HG02981 (cell line): ENCODE results near the gene QKI.

Experiments
- ATAC-seq: cut with Tn5 transposase; IDR thresholded peaks from one replicate; pipeline ENCODE4 v1.9.1; 2021; ENCODE audit warnings: mild to moderate bottlenecking, moderate library complexity; ENCODE audit not compliant: unreplicated experiment

Gene QKI

DNA sequence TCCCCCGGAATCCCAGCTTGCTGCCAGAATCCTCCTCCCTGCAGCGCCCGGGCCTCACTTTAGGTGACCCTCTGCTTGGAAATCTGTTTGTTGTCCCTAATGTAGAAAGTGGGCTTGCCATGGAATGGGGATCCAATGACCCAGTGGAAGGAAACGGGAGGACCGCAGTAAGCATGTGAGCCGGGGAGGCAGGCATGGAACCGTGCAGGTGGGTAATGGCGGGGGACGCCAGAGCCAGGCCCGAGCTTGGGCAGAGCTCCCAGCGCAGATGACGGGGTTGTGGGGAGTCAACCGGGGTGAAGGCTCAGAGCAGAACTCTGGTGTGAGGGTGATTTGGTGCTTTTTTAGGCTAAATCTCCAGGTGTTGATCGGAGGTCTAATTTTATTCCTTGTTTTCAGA is 188.3 kb downstream of the QKI start:
- no peak for ATAC-seq

DNA sequence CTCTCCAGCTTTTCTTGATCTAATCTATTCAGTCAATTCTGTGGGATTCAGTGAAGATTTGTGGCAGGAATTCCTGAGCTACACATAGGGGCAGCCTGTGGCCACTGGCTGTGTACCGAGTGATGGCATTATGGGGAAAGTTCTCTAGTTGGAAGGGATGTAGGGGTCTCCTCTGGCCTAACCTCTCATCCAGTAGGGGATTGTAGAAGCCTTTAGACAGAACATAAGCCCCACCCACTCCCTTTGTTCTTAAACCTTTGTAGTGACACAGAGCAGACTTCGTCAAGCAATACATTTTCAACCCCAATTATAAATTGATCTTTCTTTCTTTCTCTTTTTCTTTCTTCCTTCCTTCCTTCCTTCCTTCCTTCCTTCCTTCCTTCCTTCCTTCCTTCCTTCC is 188.9 kb downstream of the QKI start:
- ATAC-seq = no peak

DNA sequence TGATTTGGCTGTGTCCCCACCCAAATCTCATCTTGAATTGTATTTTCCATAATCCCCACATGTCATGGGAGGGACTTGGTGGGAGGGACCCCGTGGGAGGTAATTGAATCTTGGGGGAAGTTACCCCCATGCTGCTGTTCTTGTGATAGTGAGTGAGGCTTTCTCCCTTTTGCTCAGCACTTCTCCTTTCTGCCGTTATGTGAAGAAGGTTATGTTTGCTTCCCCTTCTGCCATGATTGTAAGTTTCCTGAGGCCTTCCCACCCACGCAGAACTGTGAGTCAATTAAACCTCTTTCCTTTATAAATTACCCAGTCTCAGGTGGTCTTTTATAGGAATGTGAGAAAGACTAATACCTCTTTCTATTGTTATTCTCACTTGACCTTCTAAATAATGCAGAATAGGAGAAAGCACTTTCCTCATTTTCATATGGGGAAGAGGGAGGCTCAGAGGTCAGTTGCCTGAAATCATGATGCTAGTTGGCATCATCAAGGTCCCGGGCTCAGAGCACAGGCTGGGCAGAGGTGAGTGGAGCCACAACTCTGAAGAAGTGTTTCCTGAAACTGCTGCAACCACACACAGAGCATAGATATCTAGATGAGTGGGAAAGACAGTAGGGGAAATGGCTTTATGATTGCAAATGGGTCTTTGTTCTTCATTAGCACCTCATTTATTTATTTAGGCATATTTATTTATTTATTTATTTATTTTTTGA is 191.0 kb downstream of the QKI start:
- no peak for ATAC-seq

DNA sequence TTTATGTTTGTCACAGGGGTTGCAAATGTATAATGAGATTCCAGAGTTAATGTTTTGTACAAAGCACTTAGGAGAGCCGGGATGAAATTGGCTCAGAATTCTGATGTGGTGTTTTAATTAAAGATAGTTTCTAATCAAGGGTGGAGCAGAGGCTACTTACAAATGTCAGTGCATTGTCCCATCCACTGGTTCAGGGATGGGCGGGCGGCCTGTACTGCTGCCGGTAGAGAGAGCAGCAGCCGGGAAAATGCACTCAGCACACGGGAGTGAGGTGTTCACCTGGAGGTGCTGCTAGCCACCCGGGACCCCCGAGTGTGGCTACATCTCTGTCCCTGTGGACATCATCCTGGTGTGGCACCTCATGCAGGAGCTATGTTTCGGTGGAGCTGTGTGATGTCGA is 193.3 kb downstream of the QKI start:
- no peak for ATAC-seq

DNA sequence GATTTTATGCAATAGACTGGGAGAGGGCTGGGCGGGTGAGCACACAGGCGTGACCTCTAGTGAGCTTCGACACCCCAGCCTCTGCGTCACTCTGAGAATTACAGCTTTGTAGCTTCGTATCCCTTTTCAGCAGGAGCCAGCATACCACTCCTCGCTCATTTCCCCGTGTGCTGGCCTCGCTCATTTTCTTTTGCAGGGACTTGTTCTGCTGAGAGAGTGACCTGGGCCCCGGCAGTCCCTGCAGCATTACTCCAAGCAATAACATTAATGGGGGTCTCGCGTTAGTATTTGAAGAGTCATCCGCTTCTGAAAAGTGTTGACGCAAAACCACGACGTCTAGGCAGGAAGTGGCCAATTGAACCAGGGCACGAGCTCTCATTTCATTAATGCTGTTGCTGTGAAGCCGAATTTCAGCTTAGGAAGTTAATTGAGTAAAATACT is 193.7 kb downstream of the QKI start:
- ATAC-seq = no peak

DNA sequence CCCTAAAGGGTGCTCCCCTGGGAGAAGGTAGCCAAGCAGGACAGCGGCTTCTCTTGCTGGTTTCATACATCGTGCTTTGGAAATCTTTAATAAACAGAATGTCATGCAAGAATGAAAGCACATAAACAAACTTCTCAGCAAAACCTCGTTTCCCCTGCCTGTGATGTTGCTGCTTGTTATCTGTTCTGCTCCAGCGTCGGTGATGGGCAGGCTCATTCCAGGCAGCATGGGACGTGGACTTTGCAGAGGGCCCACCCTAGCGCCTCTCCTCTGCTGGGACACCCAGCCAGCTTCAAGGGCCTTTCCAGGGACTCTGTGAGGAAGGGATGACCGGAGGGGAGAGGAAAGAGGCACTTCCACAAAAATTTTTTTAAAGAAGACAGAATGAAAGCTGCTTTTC is 197.7 kb downstream of the QKI start:
- no peak for ATAC-seq

DNA sequence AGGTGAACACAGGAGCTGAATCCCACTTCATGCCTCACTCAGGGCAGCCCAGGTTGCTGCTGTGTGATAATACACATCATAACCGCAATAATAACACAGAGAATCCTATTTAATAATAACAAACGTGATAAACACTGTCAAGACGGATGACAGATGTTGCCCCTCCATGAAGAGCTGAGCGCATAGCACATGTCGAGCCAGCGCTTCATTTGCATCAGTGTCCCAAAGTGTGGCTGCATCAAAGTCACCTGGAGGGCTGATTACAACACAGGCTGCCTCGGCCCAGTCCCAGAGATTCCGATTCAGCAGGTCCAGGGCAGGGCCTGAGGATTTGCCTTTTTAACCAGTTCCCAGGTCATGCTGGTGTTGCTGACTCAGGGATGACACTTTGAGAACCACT is 198.5 kb downstream of the QKI start:
- no peak for ATAC-seq

DNA sequence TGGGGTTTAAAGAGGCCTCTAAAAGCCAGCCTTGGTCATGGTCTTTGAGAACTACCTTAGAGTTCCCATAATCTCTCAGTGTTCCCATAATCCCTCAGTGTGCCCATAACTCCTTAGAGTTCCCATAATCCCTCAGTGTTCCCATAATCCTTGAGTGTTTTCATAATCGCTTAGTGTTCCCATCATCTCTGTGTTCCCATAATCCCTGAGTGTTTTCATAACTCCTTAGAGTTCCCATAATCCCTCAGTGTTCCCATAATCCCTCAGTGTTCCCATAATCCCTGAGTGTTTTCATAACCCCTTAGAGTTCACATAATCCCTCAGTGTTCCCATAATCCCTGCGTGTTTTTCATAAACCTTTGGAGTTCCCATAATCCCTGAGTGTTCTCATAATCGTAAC is 199.2 kb downstream of the QKI start:
- ATAC-seq = no peak

DNA sequence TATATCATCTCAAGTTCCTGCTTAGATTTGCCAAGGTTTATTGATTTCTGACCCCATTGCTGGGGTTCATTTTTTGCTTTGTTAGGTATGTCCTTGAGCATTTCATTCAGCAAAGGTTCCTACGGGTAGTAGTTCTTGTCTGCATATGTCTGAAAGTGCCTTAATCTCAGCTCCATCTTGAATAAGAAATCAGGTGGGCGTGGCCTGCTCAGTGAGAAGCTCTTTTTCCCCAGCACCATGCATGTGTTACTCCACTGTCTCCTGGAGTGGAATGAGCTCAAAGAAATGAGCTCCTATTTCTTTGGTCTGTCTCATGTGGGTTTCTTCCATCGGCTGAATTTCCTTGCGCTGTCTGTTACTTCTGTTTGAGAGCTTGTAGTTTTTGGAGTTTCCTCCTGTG is 201.9 kb downstream of the QKI start:
- ATAC-seq = no peak

DNA sequence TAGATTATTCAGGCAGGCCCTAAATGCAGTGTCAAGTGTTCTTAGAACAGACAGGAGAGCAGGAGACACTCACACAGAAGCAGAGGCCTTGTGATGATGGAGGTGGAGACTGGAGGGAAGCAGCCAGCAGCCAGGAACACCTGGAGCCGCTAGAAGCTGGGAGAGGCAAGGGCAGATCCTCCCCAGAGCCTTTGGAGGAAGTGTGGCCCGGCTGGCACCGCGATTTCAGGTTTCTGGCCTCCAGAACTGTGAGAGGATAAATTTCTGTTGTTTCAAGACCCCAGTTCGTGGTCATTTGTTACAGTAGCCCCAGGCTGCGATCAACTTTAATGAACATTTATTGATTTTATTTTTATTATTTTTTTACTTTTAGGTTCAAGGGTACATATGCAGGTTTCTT is 203.0 kb downstream of the QKI start:
- no peak for ATAC-seq

DNA sequence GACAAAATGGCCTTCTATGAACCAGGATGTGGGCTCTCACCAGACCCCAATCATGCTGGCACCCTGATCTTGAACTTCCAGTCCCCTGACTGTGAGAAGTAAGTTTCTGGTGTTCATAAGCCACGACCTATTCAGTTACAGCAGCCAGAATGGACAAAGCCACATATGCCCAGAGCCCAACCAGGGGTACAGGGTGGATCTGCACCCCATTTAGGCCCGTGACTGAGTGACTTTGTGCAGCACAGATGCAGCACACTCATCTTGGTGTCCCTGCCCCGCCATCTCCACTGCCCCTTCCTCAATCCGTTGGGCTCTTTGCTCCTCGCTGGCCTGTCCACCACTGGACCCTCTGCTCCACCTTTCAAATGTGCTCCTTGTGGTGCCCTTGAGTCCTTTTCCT is 205.6 kb downstream of the QKI start:
- ATAC-seq = no peak

DNA sequence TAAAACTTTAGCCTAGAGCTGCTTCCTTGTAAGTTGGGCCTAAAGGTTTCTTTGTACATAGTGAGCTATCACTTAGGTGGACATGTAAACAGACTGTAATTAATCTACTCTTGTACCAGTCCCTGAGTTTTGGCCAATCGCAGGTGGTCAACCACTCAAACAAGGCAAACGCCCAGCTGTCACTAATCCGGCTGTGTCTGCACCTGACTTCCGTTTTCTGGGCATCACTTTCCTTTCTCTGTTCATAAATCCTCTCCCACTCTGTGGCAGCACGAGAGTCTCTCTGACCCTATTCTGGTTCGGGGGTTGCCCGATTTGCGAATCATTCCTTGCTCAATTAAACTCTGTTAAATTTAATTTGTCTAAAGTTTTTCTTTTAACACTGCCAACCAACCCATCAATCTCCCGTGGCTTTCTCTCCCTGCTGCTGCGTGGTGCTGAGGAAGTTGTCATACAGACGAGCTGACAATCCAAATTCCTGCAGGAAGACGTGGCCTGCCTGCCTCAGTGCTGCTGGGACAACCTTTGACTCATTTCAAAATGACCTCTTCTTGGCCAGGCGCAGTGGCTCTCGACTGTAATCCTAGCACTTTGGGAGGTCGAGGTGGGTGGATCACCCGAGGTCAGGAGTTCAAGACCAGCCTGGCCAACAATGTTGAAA is 206.3 kb downstream of the QKI start:
- no peak for ATAC-seq

DNA sequence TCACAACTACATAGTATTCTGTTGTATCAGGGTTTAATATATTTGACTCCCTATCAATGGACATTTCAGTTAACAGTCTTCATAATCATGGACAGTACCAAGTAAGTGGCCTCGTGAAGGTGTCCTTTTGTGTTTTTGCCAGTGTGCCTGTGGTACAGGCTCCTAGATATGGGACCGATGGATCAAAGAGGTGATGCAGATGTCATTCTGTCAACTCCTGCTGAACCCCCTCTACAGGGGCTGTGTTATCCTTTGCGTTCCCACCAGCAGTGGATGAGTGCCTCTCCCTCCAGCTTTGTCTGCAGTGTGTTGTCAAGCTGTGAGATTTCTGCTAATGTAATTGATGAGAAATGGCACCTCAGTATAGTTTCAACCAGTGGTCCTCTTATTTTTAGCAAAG is 210.7 kb downstream of the QKI start:
- no peak for ATAC-seq

DNA sequence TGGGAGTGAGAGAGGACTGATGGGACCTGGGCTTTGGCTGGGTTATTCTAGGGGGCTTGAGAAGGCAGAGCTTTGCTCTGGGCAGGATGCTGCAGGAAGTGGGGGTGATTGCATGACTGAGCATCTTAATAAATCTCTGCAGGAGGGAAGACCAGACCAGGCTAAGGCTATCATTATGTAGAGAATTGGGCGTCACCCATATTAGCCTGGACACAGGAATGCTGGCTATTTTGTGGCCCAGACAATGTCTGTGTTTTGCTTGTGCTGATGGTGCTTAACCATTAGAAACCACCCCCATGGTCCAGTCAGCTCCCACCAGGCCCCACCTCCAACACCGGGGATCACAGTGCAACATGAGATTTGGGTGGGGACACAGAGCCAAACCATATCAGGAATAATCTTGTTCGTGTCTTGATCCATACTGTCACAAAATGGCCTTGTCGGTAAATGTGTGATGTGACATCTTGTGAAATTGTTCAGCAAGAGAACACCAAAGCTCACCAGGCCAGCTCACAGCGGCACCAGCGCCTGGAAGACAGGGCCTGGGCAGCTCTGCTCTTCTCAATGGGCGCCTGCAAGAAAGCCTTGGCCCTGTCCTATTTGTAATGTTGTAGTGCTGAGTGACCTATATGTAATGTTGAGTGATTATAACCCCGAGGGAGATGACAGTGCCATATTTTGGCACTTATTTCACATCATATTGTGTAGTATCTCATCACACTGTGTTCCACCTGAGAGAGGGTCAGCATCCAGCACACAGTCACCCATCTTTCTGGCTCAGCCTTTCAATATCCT is 211.8 kb downstream of the QKI start:
- no peak for ATAC-seq

DNA sequence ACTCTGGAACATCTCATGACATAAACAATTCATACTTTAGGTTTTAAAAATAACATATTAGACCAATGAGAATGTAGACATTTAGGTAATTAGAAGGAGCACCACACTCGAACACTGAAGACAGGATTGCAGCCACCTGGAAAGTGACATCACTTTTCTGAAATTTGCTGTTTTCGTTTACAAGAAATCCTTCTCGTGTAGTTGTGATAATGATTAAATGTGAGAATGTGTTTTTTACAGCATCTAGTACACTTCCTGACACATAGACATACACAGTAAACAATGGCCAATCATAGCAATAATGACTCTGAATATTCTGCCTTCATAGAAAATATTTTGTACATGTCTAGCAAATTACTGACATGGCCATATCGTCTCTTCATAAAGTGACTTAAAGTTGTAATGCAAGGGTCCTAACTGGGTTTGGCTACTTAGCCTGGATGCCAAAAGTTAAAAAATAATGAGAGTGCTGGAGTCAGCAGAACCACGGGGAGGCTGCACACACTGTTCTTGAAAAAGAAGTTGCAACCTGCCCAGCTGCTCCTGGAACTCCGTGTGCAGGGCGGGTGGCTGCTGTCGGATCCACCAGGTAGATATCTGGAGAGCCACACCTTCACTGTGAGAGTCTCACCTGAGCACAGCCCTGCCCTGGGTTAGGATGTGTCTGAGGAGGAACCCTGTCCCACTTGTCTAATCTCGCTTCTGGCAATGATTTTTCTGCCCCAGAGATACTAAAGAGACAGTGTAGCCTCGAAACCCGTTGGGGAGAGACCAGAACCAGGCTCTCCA is 212.9 kb downstream of the QKI start:
- no peak for ATAC-seq
